Thyroid gland (tissue), 4 donors: ENCODE results near the gene EXOC4.

Source experiments
- CTCF ChIP-seq, 6 experiments: fragments of 200-600 bp in 3 of 6; fragments of 450-650 bp in 3 of 6; sonication (generic) in 3 of 6; IDR thresholded peaks; one replicate each; pipeline ENCODE4 v1.5.1; 2016 to 2019; ENCODE audit warnings: antibody characterized with exemption in 6 of 6, mild to moderate bottlenecking in 2 of 6, inconsistent platforms in 1 of 6, moderate library complexity in 1 of 6
- POLR2A ChIP-seq, 2 donors: fragments of 450-650 bp; IDR thresholded peaks; one replicate each; pipeline ENCODE4 v1.6.1; 2017; ENCODE audit warnings: antibody characterized with exemption in 2 of 2, mild to moderate bottlenecking in 2 of 2, moderate library complexity in 1 of 2

GRCh38 chr7:133837224-133837623, 584.3 kb downstream of the EXOC4 start:
- no peak for TF ChIP-seq CTCF (IDR thresholded peaks at IDR 0.05)
- TF ChIP-seq POLR2A (IDR thresholded peaks at IDR 0.05), result no peak
